Medulla oblongata (tissue), 1 donor: ENCODE results near the gene SNX22.
"Not testable (repeated sequence)": the region's sequence is repeated elsewhere in the genome, so short reads cannot be mapped to it uniquely, and the experiment has no call there.

Experiments
- DNase-seq: peaks from one replicate; pipeline ENCODE4 v3.0.0-alpha.2; 2015; ENCODE audit errors: extremely low spot score

The SNX22 gene

GRCh38 chr15:64151727-64152506 is at the start of gene SNX22:
TSS of gene SNX22 (plus strand) at chr15:64151731. CDS start at chr15:64151776, 45 bp downstream.
- DNase-seq = peak; percentile 2

GRCh38 chr15:64102497-64102896 is 49.0 kb upstream of the SNX22 start:
- DNase-seq = no peak

- peak; percentile 81 for DNase-seq
Observed at GRCh38 chr15:64105113-64105704, 46.3 kb upstream of the SNX22 start.

GRCh38 chr15:64107337-64107736 is 44.2 kb upstream of the SNX22 start:
- no peak for DNase-seq

GRCh38 chr15:64110108-64110701 is 41.3 kb upstream of the SNX22 start:
- not testable (repeated sequence) for DNase-seq

- DNase-seq = no peak
Observed at GRCh38 chr15:64110950-64111678, 40.4 kb upstream of the SNX22 start.

GRCh38 chr15:64111679-64112050 is 39.9 kb upstream of the SNX22 start:
- DNase-seq = no peak

GRCh38 chr15:64112073-64112772 is 39.3 kb upstream of the SNX22 start:
- DNase-seq = no peak

- no peak for DNase-seq
Observed at GRCh38 chr15:64112904-64113303, 38.6 kb upstream of the SNX22 start.

GRCh38 chr15:64117759-64118487 is 33.6 kb upstream of the SNX22 start:
- DNase-seq = no peak

GRCh38 chr15:64120322-64120721 is 31.2 kb upstream of the SNX22 start:
- not testable (repeated sequence) for DNase-seq

GRCh38 chr15:64121614-64122013 is 29.9 kb upstream of the SNX22 start:
- no peak for DNase-seq

- DNase-seq = no peak
Observed at GRCh38 chr15:64122444-64122843, 29.1 kb upstream of the SNX22 start.

- DNase-seq = peak; percentile 97
Observed at GRCh38 chr15:64122936-64123351, 28.6 kb upstream of the SNX22 start.

- no peak for DNase-seq
Observed at GRCh38 chr15:64125978-64126377, 25.6 kb upstream of the SNX22 start.

- no peak for DNase-seq
Observed at GRCh38 chr15:64127521-64128270, 23.8 kb upstream of the SNX22 start.

GRCh38 chr15:64130159-64130558 is 21.4 kb upstream of the SNX22 start:
- DNase-seq = no peak

- DNase-seq = peak; percentile 81
Observed at GRCh38 chr15:64131547-64131946, 20.0 kb upstream of the SNX22 start.

GRCh38 chr15:64132217-64132616 is 19.3 kb upstream of the SNX22 start:
- no peak for DNase-seq

GRCh38 chr15:64133623-64134344 is 17.7 kb upstream of the SNX22 start:
- DNase-seq = no peak
